Measurements from ENCODE around the gene MYO16. TPM values are rescaled to one million over a fixed set of nuclear protein-coding genes. Genes with fewer than 3 reads are reported as not detected.

The MYO16 gene
- total and polyA plus RNA-seq, 2 experiments from 2014 or later, result 0.13 to 0.23 TPM

- Histone ChIP-seq H3K36me3 (replicated peaks; ENCODE audit: insufficient read depth, low read depth) (no peaks in the 10 kb centered on the region), H3K4me3 (no peak overlapping the region), H3K27ac (no peak overlapping the region), H4K20me1 (ENCODE audit: insufficient read depth, poor library complexity, severe bottlenecking) (no peaks in the 10 kb centered on the region), H3K4me1 (ENCODE audit: insufficient read depth) (no peaks in the 10 kb centered on the region), H3K9me3 (ENCODE audit: low read depth) (no peaks in the 10 kb centered on the region), H2AFZ (no peak overlapping the region), H3K9me2 (replicated peaks; ENCODE audit: insufficient read depth) (no peaks in the 10 kb centered on the region), H3K27me3 (peaks cover 10% of the 10 kb centered on the region), H3K79me2 (no peaks in the 10 kb centered on the region), H3K4me2 (no peak overlapping the region)
- WGBS (ENCODE audit: low lambda C conversion rate, missing lambda C conversion rate), result 88% methylated on average over 4 of the region's 4 CpGs
- no peak for TF ChIP-seq CTCF (IDR thresholded peaks at IDR 0.05; ENCODE audit: poor library complexity)
- no peak for TF ChIP-seq EZH2phosphoT487 (IDR thresholded peaks at IDR 0.05; ENCODE audit: low read depth, severe bottlenecking, unreplicated experiment)
- no peak for TF ChIP-seq EZH2 (IDR thresholded peaks at IDR 0.05; ENCODE audit: borderline replicate concordance)
- no peak for DNase-seq (ENCODE audit: low spot score)
Observed at GRCh38 chr13:108932196-108932595, 302.8 kb downstream of the MYO16 start.

- Histone ChIP-seq H3K9me2 (replicated peaks; ENCODE audit: insufficient read depth) (no peaks in the 10 kb centered on the region), H2AFZ (no peak overlapping the region), H3K27ac (no peak overlapping the region), H3K36me3 (replicated peaks; ENCODE audit: insufficient read depth, low read depth) (no peaks in the 10 kb centered on the region), H3K4me1 (ENCODE audit: insufficient read depth) (no peaks in the 10 kb centered on the region), H3K4me2 (no peak overlapping the region), H3K79me2 (no peaks in the 10 kb centered on the region), H4K20me1 (ENCODE audit: insufficient read depth, poor library complexity, severe bottlenecking) (no peaks in the 10 kb centered on the region), H3K4me3 (no peak overlapping the region), H3K27me3 (peaks cover 10% of the 10 kb centered on the region), H3K9me3 (ENCODE audit: low read depth) (no peaks in the 10 kb centered on the region)
- no peak for TF ChIP-seq EZH2 (IDR thresholded peaks at IDR 0.05; ENCODE audit: borderline replicate concordance)
- TF ChIP-seq CTCF (IDR thresholded peaks at IDR 0.05; ENCODE audit: poor library complexity), result no peak
- TF ChIP-seq EZH2phosphoT487 (IDR thresholded peaks at IDR 0.05; ENCODE audit: low read depth, severe bottlenecking, unreplicated experiment), result no peak
- no peak for DNase-seq (ENCODE audit: low spot score)
Observed at GRCh38 chr13:108933061-108933460, 303.6 kb downstream of the MYO16 start.

GRCh38 chr13:108938155-108938554 is 308.7 kb downstream of the MYO16 start:
- Histone ChIP-seq H3K27me3 (no peaks in the 10 kb centered on the region), H3K9me2 (replicated peaks; ENCODE audit: insufficient read depth) (no peaks in the 10 kb centered on the region), H3K4me1 (ENCODE audit: insufficient read depth) (no peaks in the 10 kb centered on the region), H3K9me3 (ENCODE audit: low read depth) (no peaks in the 10 kb centered on the region), H2AFZ (no peak overlapping the region), H3K4me2 (no peak overlapping the region), H4K20me1 (ENCODE audit: insufficient read depth, poor library complexity, severe bottlenecking) (no peaks in the 10 kb centered on the region), H3K36me3 (replicated peaks; ENCODE audit: insufficient read depth, low read depth) (no peaks in the 10 kb centered on the region), H3K27ac (no peak overlapping the region), H3K4me3 (no peak overlapping the region), H3K79me2 (no peaks in the 10 kb centered on the region)
- no peak for DNase-seq (ENCODE audit: low spot score)
- 86% methylated on average over 1 of the region's 1 CpG for WGBS (ENCODE audit: low lambda C conversion rate, missing lambda C conversion rate)
- TF ChIP-seq CTCF (IDR thresholded peaks at IDR 0.05; ENCODE audit: poor library complexity), result no peak
- TF ChIP-seq EZH2phosphoT487 (IDR thresholded peaks at IDR 0.05; ENCODE audit: low read depth, severe bottlenecking, unreplicated experiment), result no peak
- no peak for TF ChIP-seq EZH2 (IDR thresholded peaks at IDR 0.05; ENCODE audit: borderline replicate concordance)

GRCh38 chr13:108940121-108940520 is 310.7 kb downstream of the MYO16 start:
- WGBS (ENCODE audit: low lambda C conversion rate, missing lambda C conversion rate), result 66% methylated on average over 2 of the region's 2 CpGs
- H3K9me3 ChIP-seq (ENCODE audit: low read depth), result no peaks in the 10 kb centered on the region
- no peak overlapping the region for H3K27ac ChIP-seq

More at GRCh38 chr13:108940121-108940520, 310.7 kb downstream of the MYO16 start:
- Histone ChIP-seq H3K27me3 (no peaks in the 10 kb centered on the region), H3K36me3 (replicated peaks; ENCODE audit: insufficient read depth, low read depth) (no peaks in the 10 kb centered on the region), H2AFZ (no peak overlapping the region), H3K4me1 (ENCODE audit: insufficient read depth) (no peaks in the 10 kb centered on the region), H3K4me2 (no peak overlapping the region), H3K9me2 (replicated peaks; ENCODE audit: insufficient read depth) (no peaks in the 10 kb centered on the region), H3K79me2 (no peaks in the 10 kb centered on the region), H4K20me1 (ENCODE audit: insufficient read depth, poor library complexity, severe bottlenecking) (no peaks in the 10 kb centered on the region), H3K4me3 (no peak overlapping the region)
- TF ChIP-seq EZH2 (IDR thresholded peaks at IDR 0.05; ENCODE audit: borderline replicate concordance), result no peak
- TF ChIP-seq EZH2phosphoT487 (IDR thresholded peaks at IDR 0.05; ENCODE audit: low read depth, severe bottlenecking, unreplicated experiment), result no peak
- TF ChIP-seq CTCF (IDR thresholded peaks at IDR 0.05; ENCODE audit: poor library complexity), result no peak
- no peak for DNase-seq (ENCODE audit: low spot score)

Data from hepatocyte (in vitro differentiated cells).